HG03039 (cell line): ENCODE results near the gene SEC14L1.

Experiments
- ATAC-seq: cut with Tn5 transposase; IDR thresholded peaks from one replicate; pipeline ENCODE4 v1.9.1; 2021; ENCODE audit warnings: mild to moderate bottlenecking, moderate library complexity; ENCODE audit not compliant: unreplicated experiment

SEC14L1 gene

DNA sequence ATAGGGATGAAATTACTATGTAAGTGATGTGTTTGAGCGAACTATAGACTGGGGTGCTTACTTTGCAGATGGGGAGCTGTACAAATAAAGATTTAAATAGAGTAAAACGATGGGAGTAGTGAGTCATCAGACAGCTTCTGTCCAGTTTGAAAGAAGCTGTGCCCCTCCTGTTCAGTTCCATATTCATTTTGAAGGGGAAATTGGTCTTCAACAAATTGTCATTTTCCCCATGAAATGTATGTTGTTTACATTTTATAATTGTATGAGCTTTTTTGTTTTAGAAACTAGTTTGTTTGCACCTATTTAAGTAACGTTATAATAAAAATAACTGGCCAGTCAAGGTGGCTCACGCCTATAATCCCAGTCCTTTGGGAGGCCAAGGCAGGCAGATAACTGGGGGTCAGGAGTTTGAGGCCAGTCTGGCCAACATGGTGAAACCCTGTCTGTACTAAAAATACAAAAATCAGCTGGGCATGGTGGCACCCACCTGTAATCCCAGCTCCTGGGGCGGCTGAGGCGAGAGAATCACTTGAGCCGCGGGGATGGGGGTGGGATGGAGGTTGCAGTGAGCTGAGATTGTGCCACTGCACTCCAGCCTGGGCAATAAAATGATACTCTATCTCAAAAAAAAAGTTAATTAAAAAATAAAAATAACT lies 20.2 kb downstream of the SEC14L1 start:
- no peak for ATAC-seq

DNA sequence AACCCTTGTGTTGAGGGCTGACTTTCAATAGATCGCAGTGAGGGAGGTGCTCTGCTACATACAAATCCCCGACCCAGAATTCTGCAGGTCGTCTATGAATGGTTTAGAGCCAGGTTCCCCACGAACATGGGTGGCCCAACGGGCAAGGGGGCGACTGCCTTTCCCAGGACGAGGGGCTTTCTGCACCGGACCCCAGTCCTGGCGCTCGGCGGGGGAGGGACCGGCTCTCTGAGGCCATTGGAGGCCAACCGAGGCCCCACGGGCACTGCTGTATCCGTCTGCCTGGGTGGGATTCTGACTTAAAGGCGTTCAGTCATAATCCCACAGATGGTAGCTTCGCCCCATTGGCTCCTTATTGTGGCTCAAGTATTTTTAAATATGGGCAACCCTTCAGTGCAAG lies 21.2 kb downstream of the SEC14L1 start:
- ATAC-seq: no peak

DNA sequence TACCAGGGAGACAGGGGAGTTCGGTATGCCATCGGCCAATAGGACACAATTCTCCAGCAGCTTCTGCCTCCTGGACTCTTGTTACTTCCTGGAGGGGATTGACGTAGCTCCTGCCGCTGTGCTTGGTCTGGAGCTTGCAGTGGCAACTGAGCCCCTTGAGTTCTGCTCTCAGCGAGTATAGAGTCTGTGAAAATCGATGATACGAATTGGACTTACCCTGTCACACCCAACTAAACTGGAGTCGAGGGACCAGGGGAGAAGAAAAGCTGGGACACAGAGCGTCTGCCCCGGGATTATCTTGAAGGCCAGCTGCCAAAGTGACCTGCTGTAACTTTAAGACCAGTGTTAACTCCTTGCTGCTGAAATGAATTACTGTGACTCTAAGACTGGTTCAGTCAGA lies 22.2 kb downstream of the SEC14L1 start:
- no peak for ATAC-seq

DNA sequence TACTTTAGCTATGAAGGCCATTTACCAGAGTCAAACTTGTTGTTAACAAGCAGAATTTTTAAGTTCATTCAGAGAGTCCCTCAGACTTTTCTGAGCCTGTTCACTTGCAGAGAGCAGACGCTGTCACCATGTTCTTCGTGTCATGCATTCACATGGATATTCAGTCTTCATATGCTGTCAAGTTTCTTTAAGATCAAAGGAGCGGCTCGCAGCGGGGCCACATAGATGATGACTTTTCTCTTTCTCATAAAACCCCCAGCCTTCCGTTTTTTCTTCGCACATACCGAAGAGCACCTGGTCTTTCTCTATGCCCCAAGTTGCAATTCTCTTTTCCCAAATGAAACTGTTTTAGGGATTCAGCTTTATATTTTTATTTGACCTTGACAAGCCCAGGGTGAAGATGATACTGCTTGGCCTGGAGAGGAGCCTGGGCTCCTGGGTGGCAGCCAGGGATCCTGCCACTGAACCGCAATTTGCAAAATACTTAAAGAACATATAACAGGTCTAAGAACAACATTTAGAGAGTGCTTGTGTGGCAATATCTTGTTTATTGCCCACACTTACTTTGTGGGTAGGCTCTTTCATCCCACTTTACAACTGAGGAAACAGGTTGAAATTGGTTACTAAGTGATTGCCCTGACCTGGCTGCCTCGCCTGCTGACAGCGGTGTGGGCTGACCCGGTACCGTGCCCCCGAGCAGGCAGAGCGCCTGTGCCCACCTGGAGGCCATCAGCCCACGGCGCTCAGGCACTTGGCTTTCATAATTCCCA lies 22.9 kb downstream of the SEC14L1 start:
- no peak for ATAC-seq

DNA sequence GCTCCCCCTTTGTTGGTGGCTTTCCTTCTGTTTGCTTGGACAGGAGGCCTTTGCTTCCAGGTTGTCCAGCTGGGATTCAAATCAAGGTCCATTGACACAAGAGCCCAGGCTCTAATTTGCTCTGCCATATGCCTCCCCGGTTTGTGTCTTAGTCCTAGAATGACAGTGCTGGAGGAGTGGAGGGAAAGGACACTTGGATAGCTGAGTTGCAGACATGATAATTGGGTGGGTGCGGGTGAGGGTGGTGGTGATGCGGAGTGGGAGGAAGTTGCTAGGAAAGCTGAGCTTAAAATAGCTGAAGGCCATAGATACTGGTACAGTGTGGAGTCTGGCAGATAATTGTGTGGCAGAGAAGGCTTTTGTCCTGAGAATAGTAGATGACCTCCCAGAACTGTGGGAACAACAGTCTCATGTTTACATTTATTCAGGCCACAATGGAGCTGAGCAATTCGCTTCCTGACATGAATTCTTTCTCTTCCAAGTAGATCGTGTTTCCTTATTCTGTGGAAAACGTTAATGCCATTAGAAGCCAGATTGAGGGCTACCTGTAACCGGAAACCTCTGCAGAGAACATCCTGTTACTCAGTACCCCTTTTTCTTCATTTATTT lies 23.8 kb downstream of the SEC14L1 start:
- no peak for ATAC-seq

DNA sequence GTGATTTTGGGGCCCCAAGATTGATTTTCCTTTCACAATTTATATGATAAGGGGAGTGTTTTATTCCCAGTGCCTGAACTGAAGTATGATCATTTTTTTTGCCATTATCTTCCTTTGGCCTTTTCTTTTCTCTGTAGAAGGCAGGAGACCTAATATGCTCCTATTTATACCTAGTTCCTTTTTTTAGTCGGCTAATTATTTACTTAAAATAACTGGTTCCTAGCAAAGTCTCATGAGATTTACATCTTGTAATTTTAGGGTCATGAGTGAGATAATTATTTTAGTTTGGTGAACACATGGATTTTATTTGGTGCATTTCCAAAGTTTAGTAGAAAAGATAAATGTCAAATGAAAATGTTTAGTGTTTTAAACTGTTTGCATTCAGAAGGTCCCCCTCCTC lies 24.8 kb downstream of the SEC14L1 start:
- no peak for ATAC-seq

DNA sequence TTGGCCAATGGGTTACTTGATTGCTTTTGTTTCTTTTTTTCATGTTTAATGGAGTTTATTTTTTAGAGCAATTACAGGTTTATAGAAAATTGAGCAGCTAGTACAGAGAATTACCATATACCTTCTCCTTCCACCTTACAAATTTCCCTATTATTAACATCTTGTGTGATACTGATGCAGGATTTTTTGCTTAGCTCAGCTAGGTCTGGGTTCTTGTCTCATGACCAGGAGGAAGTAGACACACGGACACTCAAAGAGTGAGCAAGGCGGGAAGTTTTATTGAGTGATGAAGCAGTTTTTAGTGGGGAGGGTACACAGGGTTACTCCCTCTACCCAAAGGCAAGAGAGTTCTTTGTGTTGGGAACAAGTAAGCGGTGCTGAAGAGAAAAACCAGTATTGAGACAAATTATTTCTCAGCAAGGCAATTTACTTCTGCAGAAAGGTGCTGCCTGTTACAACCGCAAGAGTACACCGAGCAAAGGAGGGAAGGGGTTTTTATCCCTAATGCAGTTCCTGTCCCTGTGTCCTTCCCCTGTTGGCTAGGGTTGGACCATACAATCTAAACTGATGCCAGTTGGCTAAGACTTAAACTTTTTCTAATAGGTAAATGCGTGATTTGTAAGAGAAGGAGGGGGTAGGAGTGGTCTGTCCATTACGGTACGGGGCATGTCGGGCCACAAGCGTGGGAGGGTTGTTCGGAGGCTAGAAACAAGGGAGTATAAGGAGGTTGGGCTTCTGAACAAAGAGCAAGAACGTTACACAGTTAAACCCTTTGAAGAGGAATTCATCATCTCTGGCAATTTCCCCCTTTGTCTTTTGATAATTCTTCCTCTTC lies 26.9 kb downstream of the SEC14L1 start:
- no peak for ATAC-seq

DNA sequence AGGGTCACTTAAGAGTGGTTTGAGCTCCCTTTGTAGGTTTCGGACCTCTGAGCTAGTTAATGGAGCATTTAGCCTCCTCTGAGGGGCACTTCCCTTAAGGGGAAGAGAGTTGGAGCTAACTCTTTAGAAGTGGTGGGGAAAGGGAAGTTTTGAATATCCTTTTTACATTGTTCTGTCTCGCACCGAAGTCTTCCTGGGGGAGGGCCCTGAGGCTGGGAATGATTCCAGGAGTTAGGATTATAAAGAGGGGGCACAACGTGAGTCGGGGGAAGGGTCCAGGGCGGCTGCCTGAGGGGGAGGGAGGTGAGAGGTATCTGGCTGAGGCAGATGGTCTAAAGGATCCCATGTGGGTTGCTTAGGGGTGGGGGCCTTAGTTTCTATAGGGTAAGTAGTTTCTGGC lies 32.3 kb downstream of the SEC14L1 start:
- ATAC-seq: no peak

DNA sequence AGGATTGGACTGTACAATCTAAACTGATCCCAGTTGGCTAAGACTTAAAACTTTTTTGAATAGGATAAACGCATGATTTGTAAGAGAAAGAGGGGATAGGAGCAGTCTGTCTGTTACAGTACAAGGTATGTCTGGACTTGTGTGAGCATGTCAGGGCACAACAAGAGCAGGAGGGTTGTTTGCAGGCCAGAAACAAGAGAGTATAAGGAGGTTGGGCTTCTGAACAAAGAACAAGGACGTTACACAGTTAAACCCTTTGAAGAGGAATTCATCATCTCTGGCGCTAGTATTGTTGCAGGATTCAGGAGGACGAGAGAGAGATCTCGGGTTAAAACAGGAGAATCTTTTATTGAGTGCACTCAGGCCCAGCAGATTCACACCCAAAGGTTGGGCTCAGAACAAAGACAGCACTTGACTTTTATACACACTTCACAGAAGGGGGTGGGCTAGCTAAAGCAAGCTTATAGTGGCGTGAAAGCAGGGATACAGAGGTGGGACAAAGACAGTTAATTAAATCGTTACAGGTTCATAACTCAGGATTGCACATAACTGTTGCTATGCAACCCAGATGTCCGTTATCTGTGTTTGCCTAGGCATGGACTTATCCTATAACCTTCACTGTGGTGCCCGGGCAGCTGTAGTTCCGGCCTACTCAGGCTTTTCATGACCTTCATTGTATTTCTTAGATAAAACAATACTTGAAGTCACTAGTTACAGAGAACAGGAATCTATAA lies 34.3 kb downstream of the SEC14L1 start:
- no peak for ATAC-seq

DNA sequence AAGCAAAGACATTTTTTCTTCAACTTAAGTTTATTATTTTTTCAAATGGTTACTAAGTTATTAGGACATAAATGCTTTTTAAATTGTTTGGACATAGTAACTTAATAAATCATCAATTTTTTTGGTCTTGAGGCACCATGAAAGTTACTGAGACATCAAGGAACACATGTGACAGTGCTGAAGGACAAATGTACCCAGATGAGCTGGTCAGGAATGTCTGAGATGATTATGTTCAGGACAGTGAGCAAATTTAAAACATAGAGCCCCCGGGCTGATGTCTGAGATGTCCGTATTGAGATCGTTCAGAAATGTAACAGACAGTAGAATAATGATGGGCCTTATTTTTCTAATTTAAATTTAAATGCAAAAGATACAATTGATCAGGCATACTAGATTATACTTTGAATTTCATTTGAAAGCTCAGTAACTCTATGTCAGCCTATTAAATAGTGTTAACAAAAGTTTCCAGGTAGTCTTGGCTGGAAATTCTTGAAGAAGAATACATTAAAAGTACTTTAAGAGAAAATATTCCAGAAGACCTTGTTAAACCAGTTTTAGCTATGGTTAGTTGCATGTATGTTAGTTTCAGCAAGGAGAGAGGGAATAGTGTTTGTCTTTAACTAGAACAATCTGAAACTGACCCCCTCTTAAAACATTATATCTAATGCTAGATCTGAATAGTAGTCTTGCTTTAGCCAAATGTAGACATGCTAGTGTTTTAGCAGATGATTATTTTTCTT lies 36.4 kb downstream of the SEC14L1 start:
- no peak for ATAC-seq

DNA sequence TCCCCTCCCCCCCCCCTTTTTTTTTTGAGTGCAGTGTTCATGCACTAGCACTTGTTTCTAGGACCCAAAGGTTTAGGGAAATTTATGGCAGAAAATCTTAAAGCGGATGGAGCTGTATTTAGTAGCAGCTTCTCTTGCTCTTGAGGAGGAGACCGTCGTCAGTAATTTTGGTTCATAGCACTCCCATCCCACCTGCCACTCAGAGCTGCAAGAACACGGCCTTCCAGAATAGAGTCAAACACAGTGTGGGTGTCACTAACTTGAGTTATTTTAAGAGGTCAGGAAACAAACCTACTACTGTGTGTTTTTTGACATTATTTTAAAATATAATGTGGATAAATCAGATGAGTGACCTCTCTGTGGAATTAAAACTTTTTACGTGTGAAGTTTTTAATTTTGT lies 37.3 kb downstream of the SEC14L1 start:
- ATAC-seq: no peak

DNA sequence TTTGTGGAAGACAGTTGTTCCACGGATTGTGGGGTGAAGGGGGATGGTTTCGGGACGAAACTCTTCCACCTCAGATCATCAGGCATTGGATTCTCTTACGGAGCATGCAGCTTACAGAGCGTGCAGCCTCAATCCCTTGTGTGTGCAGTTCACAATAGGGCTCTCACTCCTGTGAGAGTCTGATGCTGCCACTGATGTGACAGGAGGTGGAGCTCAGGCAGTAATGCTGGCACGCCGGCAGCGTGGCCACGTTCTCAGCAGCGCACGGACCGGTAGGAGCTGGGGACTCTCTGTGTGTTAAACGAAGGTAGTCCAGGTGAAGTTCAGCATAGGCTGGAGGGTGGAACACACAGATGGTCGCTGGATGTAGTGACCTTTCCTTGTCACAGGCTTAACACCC lies 37.8 kb downstream of the SEC14L1 start:
- ATAC-seq: no peak

DNA sequence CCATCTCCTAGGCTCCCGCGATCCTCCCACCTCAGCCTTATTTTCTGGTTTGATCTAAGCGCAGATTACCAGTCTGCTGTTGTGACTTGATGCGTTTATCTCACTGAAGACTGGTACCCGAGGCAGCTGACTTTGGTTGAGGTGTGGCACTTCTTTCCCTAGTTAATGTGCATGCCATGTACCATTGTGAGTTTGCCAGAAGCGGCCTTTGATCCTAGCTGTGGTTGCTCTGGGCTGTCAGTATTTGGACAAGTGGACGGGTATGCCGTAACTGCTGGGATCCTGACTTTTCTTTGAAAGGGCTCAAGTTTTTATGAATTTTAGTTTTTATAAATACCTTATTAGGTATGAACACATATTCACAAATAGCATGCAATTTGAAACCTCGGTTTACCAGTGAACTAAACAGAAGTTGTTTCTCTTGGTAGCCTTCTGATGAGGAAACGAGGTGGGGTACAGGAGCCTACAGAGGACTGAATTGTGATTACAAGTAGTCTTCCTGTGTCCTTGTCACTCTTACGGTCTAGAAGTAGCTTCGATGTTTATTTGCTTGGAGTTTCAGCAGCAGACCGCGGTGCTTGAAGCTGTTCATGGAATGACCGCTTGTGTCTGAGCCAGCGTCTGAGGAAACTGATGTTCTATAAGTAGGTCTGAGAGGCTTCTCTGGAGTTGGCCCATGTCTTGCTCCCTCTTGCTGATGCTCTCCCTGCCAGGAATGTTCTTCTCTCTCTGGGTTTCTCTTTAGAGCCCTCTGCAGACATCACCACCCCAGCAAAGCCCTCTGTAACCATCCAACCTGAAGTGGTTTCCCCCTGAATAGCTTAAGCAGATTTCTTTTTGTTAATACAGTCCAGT lies 40.0 kb downstream of the SEC14L1 start:
- ATAC-seq: no peak

DNA sequence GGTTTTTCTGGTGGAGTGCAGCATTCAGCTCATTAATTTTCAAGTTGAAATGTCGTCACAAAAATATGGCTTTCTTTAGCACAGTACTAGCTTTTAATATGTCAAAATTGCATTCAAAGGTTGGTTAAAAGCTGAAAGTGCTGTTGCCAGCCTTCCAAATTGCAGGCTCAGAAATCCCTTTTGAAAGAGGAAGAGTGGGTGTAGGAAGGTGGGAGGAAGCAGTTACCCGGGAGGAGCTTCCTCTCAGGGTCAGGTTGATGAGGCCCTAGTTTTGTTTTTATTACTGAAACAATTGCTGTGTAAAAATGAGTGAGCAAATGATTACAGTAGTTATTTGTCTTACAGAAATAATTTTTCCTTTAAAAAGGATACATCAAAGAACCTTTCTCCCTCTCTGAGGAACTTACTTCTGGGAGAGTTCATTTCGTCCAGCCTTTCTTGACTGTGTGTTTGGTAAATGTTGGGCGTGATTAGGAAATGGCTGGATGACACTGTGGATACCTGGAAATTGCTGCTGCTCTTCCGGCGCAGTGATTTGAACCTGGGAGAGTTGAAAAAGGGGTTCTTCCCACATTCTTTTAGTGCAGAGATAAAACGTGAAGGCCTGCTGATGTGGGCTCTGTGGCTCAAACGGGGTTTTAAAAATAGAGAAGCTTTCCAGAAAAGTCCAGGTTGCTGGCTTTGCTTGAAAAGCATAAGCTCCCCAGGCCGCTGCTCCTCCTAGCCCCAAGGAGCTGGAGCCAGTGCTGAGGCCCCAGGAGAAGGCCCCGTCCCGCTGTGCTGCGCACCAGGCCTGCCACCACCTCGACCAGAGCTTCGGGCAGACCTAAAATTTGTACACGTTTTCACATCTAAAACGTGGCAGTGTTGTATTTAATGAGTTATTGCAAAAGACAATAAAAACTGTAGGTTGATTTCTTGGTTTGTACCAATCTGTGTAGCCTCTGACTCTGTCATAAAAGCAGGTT lies 41.7 kb downstream of the SEC14L1 start:
- ATAC-seq: no peak

DNA sequence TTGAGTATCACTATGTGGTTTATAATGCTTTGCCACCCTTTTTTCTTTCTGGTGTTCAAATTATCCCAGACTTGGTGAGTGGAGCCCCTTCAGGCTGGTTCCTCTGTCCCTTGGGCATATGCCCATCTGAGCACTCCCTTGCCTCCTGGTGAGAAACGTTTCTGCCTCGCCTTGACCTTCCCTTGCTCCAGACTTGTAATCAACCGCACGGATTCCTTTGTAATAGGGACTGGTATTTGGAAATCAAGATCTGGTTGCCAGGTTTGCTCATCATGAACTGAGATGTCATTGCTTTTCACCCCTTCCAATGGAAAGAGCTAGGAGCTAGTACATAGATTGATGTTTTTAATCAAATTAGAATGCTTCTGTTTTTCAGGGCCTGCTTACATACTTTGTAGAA lies 43.7 kb downstream of the SEC14L1 start:
- no peak for ATAC-seq

DNA sequence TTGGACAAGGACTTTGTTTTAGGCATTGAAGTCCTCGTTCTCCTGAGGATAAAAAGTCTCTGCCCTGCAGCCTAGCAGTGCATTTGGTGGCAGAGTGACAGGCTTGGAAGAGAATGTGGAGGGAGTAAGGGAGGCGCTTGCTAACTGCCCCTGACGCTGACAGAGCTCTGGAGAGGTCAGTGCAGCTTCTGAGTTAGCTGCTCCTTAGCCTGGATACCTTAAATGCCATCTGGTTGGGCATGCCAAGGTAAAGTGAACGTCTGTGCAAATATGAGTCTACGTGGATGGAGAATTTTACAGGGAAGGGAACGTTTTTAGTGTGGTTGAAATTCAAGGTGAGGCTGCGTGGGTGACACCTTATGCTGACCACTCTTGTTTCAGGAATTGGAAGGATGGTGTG lies 44.4 kb downstream of the SEC14L1 start:
- ATAC-seq: no peak

DNA sequence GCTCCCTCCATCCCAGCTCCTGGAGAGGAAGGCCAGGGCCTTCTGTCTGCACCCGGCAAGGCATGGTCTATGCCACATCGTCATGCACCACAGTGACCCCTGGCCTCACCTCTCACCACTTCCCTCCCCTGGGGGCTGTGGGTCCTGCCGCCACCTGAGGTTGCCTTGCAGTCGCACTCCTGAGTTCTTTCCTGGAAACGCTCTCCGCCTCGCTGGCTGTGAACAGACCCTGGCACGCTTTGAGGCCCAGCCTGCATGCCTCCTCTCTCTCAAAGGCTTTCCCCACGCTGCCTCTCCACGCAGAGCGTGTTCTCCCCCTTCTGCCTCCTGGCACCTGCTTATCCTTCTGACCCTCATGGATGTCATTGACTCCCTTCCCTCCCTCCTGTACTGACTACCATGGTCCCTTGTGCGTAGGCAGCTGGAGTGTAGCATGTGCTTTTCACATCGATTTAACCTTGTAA lies 45.4 kb downstream of the SEC14L1 start:
- no peak for ATAC-seq
